ENCODE measurements around the gene EMID1. TPM values are rescaled to one million over a fixed set of nuclear protein-coding genes. Genes with fewer than 3 reads are reported as not detected.
A peak's percentile ranks its signal among the peaks of the same experiment; 100 is the strongest.

EMID1 gene
- total RNA-seq, 1 experiment from 2014 or later, result 1.1 TPM

GRCh38 chr22:29267462-29267857 is 61.8 kb downstream of the EMID1 start:
- H3K36me3 ChIP-seq (ENCODE audit: low read depth), result peaks cover 36% of the 10 kb centered on the region

GRCh38 chr22:29267858-29268510 is 62.3 kb downstream of the EMID1 start, which contains the start of the genes EWSR1 and RHBDD3:
Gene EWSR1 (plus strand): TSS chr22:29268268. CDS start chr22:29268337, 69 bp downstream.
Gene RHBDD3 (minus strand): TSS chr22:29267981. CDS start chr22:29265626, 2,355 bp downstream.
- Histone ChIP-seq H2AFZ (peak within 1 kb of the TSS; percentile 82), H3K9me2 (ENCODE audit: insufficient read depth) (no peaks in the 10 kb centered on the region), H3K27ac (peak within 1 kb of the TSS; percentile 94), H3K4me3 (peak within 1 kb of the TSS; percentile 88), H3K9me3 (ENCODE audit: insufficient read depth, low read depth) (no peaks in the 10 kb centered on the region), H3K79me2 (ENCODE audit: low read depth) (peaks cover 69% of the 10 kb centered on the region), H3F3A (ENCODE audit: insufficient read depth, low read depth) (peaks cover 23% of the 10 kb centered on the region), H3K4me2 (peak within 1 kb of the TSS; percentile 99), H3K4me1 (replicated peaks; ENCODE audit: insufficient read depth) (peaks cover 32% of the 10 kb centered on the region), H3K36me3 (ENCODE audit: low read depth) (peaks cover 41% of the 10 kb centered on the region), H3K27me3 (ENCODE audit: insufficient read depth, low read depth) (no peaks in the 10 kb centered on the region), H4K20me1 (ENCODE audit: insufficient read depth) (peaks cover 42% of the 10 kb centered on the region)
- ChIA-PET POLR2A (ENCODE audit: unreplicated experiment) (interaction anchor here (0.6 to 0.7 kb wide), 2 partner anchors 366 to 440 kb away, joined by 3 to 4 read pairs; no protein-coding TSS in a partner anchor), CTCF (interaction anchor here (0.6 kb wide), 1 partner anchor 35 kb away, joined by 6 read pairs; no protein-coding TSS in a partner anchor)
- BruUV-seq (replicated peaks), result no TSS peak
- intact Hi-C loops (cut with micrococcal nuclease; ENCODE audit: unreplicated experiment), result no loop called here
- TF ChIP-seq CTCF (conservative IDR thresholded peaks at IDR 0.05), result no peak
- no peak for TF ChIP-seq EZH2 (IDR thresholded peaks at IDR 0.05; ENCODE audit: low read depth)
- DNase-seq, result peak; percentile 84 to 90

More at GRCh38 chr22:29267462-29267857, 61.8 kb downstream of the EMID1 start:
- Histone ChIP-seq H3K9me2 (ENCODE audit: insufficient read depth) (no peaks in the 10 kb centered on the region), H3K79me2 (ENCODE audit: low read depth) (peaks cover 64% of the 10 kb centered on the region), H4K20me1 (ENCODE audit: insufficient read depth) (peaks cover 37% of the 10 kb centered on the region), H3F3A (ENCODE audit: insufficient read depth, low read depth) (peaks cover 20% of the 10 kb centered on the region), H3K9me3 (ENCODE audit: insufficient read depth, low read depth) (no peaks in the 10 kb centered on the region), H3K4me1 (replicated peaks; ENCODE audit: insufficient read depth) (peaks cover 32% of the 10 kb centered on the region), H3K4me2 (peak overlapping the region; percentile 99), H3K27me3 (ENCODE audit: insufficient read depth, low read depth) (no peaks in the 10 kb centered on the region), H3K4me3 (peak overlapping the region; percentile 88), H2AFZ (peak overlapping the region; percentile 82), H3K27ac (peak overlapping the region; percentile 94)
- CTCF ChIA-PET, result interaction anchor here (0.6 kb wide), 1 partner anchor 36 kb away, joined by 6 read pairs; no protein-coding TSS in a partner anchor
- TSS peak; percentile 66 for BruUV-seq (replicated peaks)
- intact Hi-C loops (cut with micrococcal nuclease; ENCODE audit: unreplicated experiment), result no loop called here
- DNase-seq, result no peak
- TF ChIP-seq CTCF (conservative IDR thresholded peaks at IDR 0.05) (no peak), EZH2 (IDR thresholded peaks at IDR 0.05; ENCODE audit: low read depth) (no peak)
- POLR2A ChIA-PET (ENCODE audit: unreplicated experiment), result interaction anchor here (0.6 kb wide), 1 partner anchor 12 kb away, joined by 9 read pairs; no protein-coding TSS in a partner anchor

GRCh38 chr22:29268511-29269229 is 63.0 kb downstream of the EMID1 start:
- no peak for TF ChIP-seq EZH2 (IDR thresholded peaks at IDR 0.05; ENCODE audit: low read depth)
- TF ChIP-seq CTCF (conservative IDR thresholded peaks at IDR 0.05), result no peak
- intact Hi-C loops (cut with micrococcal nuclease; ENCODE audit: unreplicated experiment), result no loop called here
- Histone ChIP-seq H3K4me2 (peak overlapping the region; percentile 99), H3K4me3 (peak overlapping the region; percentile 88), H3K4me1 (replicated peaks; ENCODE audit: insufficient read depth) (peaks cover 32% of the 10 kb centered on the region), H4K20me1 (ENCODE audit: insufficient read depth) (peaks cover 49% of the 10 kb centered on the region), H3K36me3 (ENCODE audit: low read depth) (peaks cover 48% of the 10 kb centered on the region), H3K27me3 (ENCODE audit: insufficient read depth, low read depth) (no peaks in the 10 kb centered on the region), H3K27ac (peak overlapping the region; percentile 94), H2AFZ (peak overlapping the region; percentile 82; the same call in 1 of the 2 replicates), H3K9me3 (ENCODE audit: insufficient read depth, low read depth) (no peaks in the 10 kb centered on the region), H3K79me2 (ENCODE audit: low read depth) (peaks cover 76% of the 10 kb centered on the region), H3F3A (ENCODE audit: insufficient read depth, low read depth) (peaks cover 28% of the 10 kb centered on the region), H3K9me2 (ENCODE audit: insufficient read depth) (no peaks in the 10 kb centered on the region)
- no TSS peak for BruUV-seq (replicated peaks)
- POLR2A ChIA-PET (ENCODE audit: unreplicated experiment), result interaction anchor here (0.6 to 0.7 kb wide), 2 partner anchors 366 to 440 kb away, joined by 3 to 4 read pairs; no protein-coding TSS in a partner anchor
- CTCF ChIA-PET, result no interaction called here
- DNase-seq, result peak; percentile 32 to 51

All from PC-9 (cell line).